H9 (cell line): Measurements from ENCODE around the gene NOG. TPM values are rescaled to one million over a fixed set of nuclear protein-coding genes. Genes with fewer than 3 reads are reported as not detected.

Experiments used
- DNase-seq: peaks from one replicate; pipeline ENCODE4 v3.0.0-alpha.2; 2017
- H2AFZ ChIP-seq: one replicate; pipeline ENCODE4 v1.6.1; 2013; ENCODE audit warnings: mild to moderate bottlenecking, low read length, control low read depth, moderate library complexity
- H2AK5ac ChIP-seq: 2 replicates; pipeline ENCODE4 v1.6.1; 2013; ENCODE audit warnings: low read length, control low read depth, mixed read lengths; ENCODE audit not compliant: insufficient read length
- H2BK120ac ChIP-seq: one replicate; pipeline ENCODE4 v1.6.1; 2013; ENCODE audit warnings: low read depth, mild to moderate bottlenecking, low read length, control low read depth, inconsistent platforms; ENCODE audit not compliant: poor library complexity, severe bottlenecking
- H2BK12ac ChIP-seq: 2 replicates; pipeline ENCODE4 v1.6.1; 2013; ENCODE audit warnings: low read length, control low read depth, mixed read lengths, low read depth; ENCODE audit not compliant: insufficient read length
- H2BK15ac ChIP-seq: 2 replicates; pipeline ENCODE4 v1.6.1; 2013; ENCODE audit warnings: low read depth, low read length, control low read depth
- H2BK20ac ChIP-seq: one replicate; pipeline ENCODE4 v1.6.1; 2013; ENCODE audit warnings: low read depth, mild to moderate bottlenecking, low read length, control low read depth, inconsistent platforms; ENCODE audit not compliant: poor library complexity, severe bottlenecking
- H2BK5ac ChIP-seq: 2 replicates; pipeline ENCODE4 v1.6.1; 2013; ENCODE audit warnings: low read length, control low read depth, mixed read lengths; ENCODE audit not compliant: insufficient read length
- H3K14ac ChIP-seq: 2 replicates; pipeline ENCODE4 v1.6.1; 2013; ENCODE audit warnings: low read length, control low read depth; ENCODE audit not compliant: insufficient read depth
- H3K18ac ChIP-seq: 2 replicates; pipeline ENCODE4 v1.6.1; 2013; ENCODE audit warnings: low read depth, mild to moderate bottlenecking, mixed read lengths, low read length, control low read depth; ENCODE audit not compliant: insufficient read length
- H3K23ac ChIP-seq: 2 replicates; pipeline ENCODE4 v1.6.1; 2013; ENCODE audit warnings: low read length, control low read depth, mixed read lengths, low read depth; ENCODE audit not compliant: insufficient read length
- H3K23me2 ChIP-seq: 2 replicates; pipeline ENCODE4 v1.6.1; 2013; ENCODE audit warnings: low read depth, mild to moderate bottlenecking, mixed read lengths, low read length, control low read depth; ENCODE audit not compliant: insufficient read length, poor library complexity, severe bottlenecking
- H3K27ac ChIP-seq: 2 replicates; pipeline ENCODE4 v1.5.1; 2013; ENCODE audit warnings: low read length, control low read depth, mixed read lengths, low read depth; ENCODE audit not compliant: insufficient read length
- H3K27me3 ChIP-seq: 2 replicates; pipeline ENCODE4 v1.6.1; 2013; ENCODE audit warnings: low read length, control low read depth, inconsistent platforms; ENCODE audit not compliant: insufficient read depth
- H3K4ac ChIP-seq: 2 replicates; pipeline ENCODE4 v1.6.1; 2013; ENCODE audit warnings: low read depth, mild to moderate bottlenecking, control low read depth, inconsistent platforms, low read length, moderate library complexity
- H3K4me1 ChIP-seq: 2 replicates; pipeline ENCODE4 v1.6.1; 2013; ENCODE audit warnings: low read length, control low read depth, inconsistent platforms; ENCODE audit not compliant: insufficient read depth
- H3K4me2 ChIP-seq: 2 replicates; pipeline ENCODE4 v1.6.1; 2013; ENCODE audit warnings: low read length, control low read depth, mixed read lengths; ENCODE audit not compliant: insufficient read length, insufficient read depth
- H3K56ac ChIP-seq: 2 replicates; pipeline ENCODE4 v1.6.1; 2013; ENCODE audit warnings: low read depth, mild to moderate bottlenecking, mixed read lengths, low read length, control low read depth; ENCODE audit not compliant: insufficient read length
- H3K79me1 ChIP-seq: 2 replicates; pipeline ENCODE4 v1.6.1; 2013; ENCODE audit warnings: low read depth, mild to moderate bottlenecking, moderate library complexity, low read length, control low read depth, inconsistent platforms; ENCODE audit not compliant: insufficient read depth, poor library complexity, severe bottlenecking
- H3K79me2 ChIP-seq: 2 replicates; pipeline ENCODE4 v1.6.1; 2013; ENCODE audit warnings: low read length, control low read depth, inconsistent platforms; ENCODE audit not compliant: insufficient read depth
- H3K9ac ChIP-seq: 2 replicates; pipeline ENCODE4 v1.6.1; 2013; ENCODE audit warnings: low read length, control low read depth, mixed read lengths; ENCODE audit not compliant: insufficient read length; ENCODE audit errors: extremely low read depth
- H3K9me3 ChIP-seq: one replicate; pipeline ENCODE4 v1.6.1; 2013; ENCODE audit warnings: low read depth, low read length, inconsistent platforms; ENCODE audit not compliant: control insufficient read depth
- H3T11ph ChIP-seq: one replicate; pipeline ENCODE4 v1.6.1; 2013; ENCODE audit warnings: mild to moderate bottlenecking, low read length, control low read depth, inconsistent platforms
- H4K20me1 ChIP-seq: one replicate; pipeline ENCODE4 v1.6.1; 2013; ENCODE audit not compliant: control insufficient read depth, insufficient read length, insufficient read depth
- H4K5ac ChIP-seq: 2 replicates; pipeline ENCODE4 v1.6.1; 2013; ENCODE audit warnings: low read depth, mild to moderate bottlenecking, mixed read lengths, low read length, control low read depth; ENCODE audit not compliant: insufficient read length
- H4K8ac ChIP-seq: replicated peaks from 2 replicates; pipeline ENCODE4 v1.6.1; 2013; ENCODE audit warnings: low read length, control low read depth, mixed read lengths, low read depth; ENCODE audit not compliant: insufficient read length
- H4K91ac ChIP-seq: 2 replicates; pipeline ENCODE4 v1.6.1; 2013; ENCODE audit warnings: low read depth, mild to moderate bottlenecking, moderate library complexity, mixed read lengths, low read length, control low read depth; ENCODE audit not compliant: insufficient read length
- H3K27ac Mint-ChIP-seq, 3 experiments: 2 replicates in 2 of 3; 3 replicates in 1 of 3; pipeline ENCODE4 v1.8.0; 2020 to 2021; ENCODE audit warnings: mixed read lengths in 3 of 3, mild to moderate bottlenecking in 1 of 3, moderate library complexity in 1 of 3
- H3K27me3 Mint-ChIP-seq: 2 replicates; pipeline ENCODE4 v1.8.0; 2021; ENCODE audit warnings: low read depth, mild to moderate bottlenecking, moderate library complexity, mixed read lengths
- H3K36me3 Mint-ChIP-seq, 3 experiments: 2 replicates in 2 of 3; 3 replicates in 1 of 3; pipeline ENCODE4 v1.8.0; 2020 to 2021; ENCODE audit warnings: low read depth in 3 of 3, mixed read lengths in 3 of 3; ENCODE audit not compliant: insufficient read depth in 1 of 3
- H3K4me1 Mint-ChIP-seq, 2 experiments: 2 replicates each; pipeline ENCODE4 v1.8.0; 2020; ENCODE audit warnings: mixed read lengths in 2 of 2
- H3K4me3 Mint-ChIP-seq, 2 experiments: 2 replicates in 1 of 2; 3 replicates in 1 of 2; pipeline ENCODE4 v1.8.0; 2020 to 2021; ENCODE audit warnings: mild to moderate bottlenecking in 2 of 2, mixed read lengths in 2 of 2, moderate library complexity in 1 of 2
- H3K9me3 Mint-ChIP-seq, 2 experiments: 2 replicates in 1 of 2; 3 replicates in 1 of 2; pipeline ENCODE4 v1.8.0; 2020; ENCODE audit warnings: mild to moderate bottlenecking in 2 of 2, mixed read lengths in 2 of 2, moderate library complexity in 1 of 2
- WGBS: extraction: QIAGEN DNeasy Blood & Tissue Kit; methylation state at CpG from one replicate; pipeline ENCODE4 v1.1.7; 2013; ENCODE audit warnings: missing lambda C conversion rate, low lambda C conversion rate, mixed read lengths; ENCODE audit not compliant: insufficient read length; ENCODE audit errors: extremely low coverage; 5-methylcytosine and 5-hydroxymethylcytosine counted together
- total RNA-seq: library from RNA; stranded (reverse); gene quantifications from 2 replicates; pipeline ENCODE4 v1.2.1, GENCODE V29; 2021
- TF ChIP-seq, protein P1 (sequence below): fragments of 200-600 bp; sonication (generic); conservative IDR thresholded peaks from 3 replicates; pipeline ENCODE4 v1.8.0; 2021; ENCODE audit warnings: antibody characterized with exemption, mild to moderate bottlenecking

Gene NOG
- total RNA-seq, 1 experiment from 2014 or later = not detected

GRCh38 chr17:56577190-56577842 lies 16.2 kb upstream of the NOG start:
- Histone ChIP-seq H3K18ac (no peak overlapping the region), H3K27ac (no peak overlapping the region), H4K91ac (no peak overlapping the region), H4K20me1 (no peaks in the 10 kb centered on the region), H3K4ac (no peak overlapping the region), H3K27me3 (no peaks in the 10 kb centered on the region), H3K4me1 (no peaks in the 10 kb centered on the region), H2AK5ac (no peak overlapping the region), H3K23ac (no peak overlapping the region), H4K8ac (no peak overlapping the region), H2AFZ (no peak overlapping the region), H3K9ac (no peak overlapping the region), H2BK20ac (no peak overlapping the region), H3K14ac (peak overlapping the region; percentile 41; the same call in 1 of the 2 replicates), H3K79me2 (no peaks in the 10 kb centered on the region), H2BK5ac (no peak overlapping the region), H2BK15ac (no peak overlapping the region), H3K23me2 (peaks cover 4% of the 10 kb centered on the region), H2BK12ac (no peak overlapping the region), H3T11ph (no peak overlapping the region), H3K79me1 (no peaks in the 10 kb centered on the region), H3K9me3 (no peaks in the 10 kb centered on the region), H3K56ac (no peak overlapping the region), H4K5ac (no peak overlapping the region), H2BK120ac (no peak overlapping the region), H3K4me2 (no peak overlapping the region)
- TF ChIP-seq, protein P1, sequence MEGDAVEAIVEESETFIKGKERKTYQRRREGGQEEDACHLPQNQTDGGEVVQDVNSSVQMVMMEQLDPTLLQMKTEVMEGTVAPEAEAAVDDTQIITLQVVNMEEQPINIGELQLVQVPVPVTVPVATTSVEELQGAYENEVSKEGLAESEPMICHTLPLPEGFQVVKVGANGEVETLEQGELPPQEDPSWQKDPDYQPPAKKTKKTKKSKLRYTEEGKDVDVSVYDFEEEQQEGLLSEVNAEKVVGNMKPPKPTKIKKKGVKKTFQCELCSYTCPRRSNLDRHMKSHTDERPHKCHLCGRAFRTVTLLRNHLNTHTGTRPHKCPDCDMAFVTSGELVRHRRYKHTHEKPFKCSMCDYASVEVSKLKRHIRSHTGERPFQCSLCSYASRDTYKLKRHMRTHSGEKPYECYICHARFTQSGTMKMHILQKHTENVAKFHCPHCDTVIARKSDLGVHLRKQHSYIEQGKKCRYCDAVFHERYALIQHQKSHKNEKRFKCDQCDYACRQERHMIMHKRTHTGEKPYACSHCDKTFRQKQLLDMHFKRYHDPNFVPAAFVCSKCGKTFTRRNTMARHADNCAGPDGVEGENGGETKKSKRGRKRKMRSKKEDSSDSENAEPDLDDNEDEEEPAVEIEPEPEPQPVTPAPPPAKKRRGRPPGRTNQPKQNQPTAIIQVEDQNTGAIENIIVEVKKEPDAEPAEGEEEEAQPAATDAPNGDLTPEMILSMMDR = no peak
- no peak overlapping the region for H3K4me3 Mint-ChIP-seq
- H3K4me1 Mint-ChIP-seq = peaks cover 8 to 17% of the 10 kb centered on the region in 2 experiments
- WGBS = no CpG with 5 or more reads among the region's 5 CpGs
- peaks cover 3% of the 10 kb centered on the region; the same call in 1 of the 2 replicates for H3K27me3 Mint-ChIP-seq
- no peak for DNase-seq
- peaks cover 0 to 4% of the 10 kb centered on the region in 2 experiments; a peak in 1 of 5 replicates for H3K9me3 Mint-ChIP-seq
- peak overlapping the region in 1 of 3 experiments; percentile 53; a peak in 1 of 7 replicates for H3K27ac Mint-ChIP-seq
- peaks cover 0 to 4% (median 0%) of the 10 kb centered on the region in 3 experiments; a peak in 1 of 7 replicates for H3K36me3 Mint-ChIP-seq
